T-cell (primary cell): ENCODE data around the gene RGS17. TPM values are rescaled to one million over a fixed set of nuclear protein-coding genes. Genes with fewer than 3 reads are reported as not detected.
A peak's percentile ranks its signal among the peaks of the same experiment; 100 is the strongest.
"Not testable (repeated sequence)": the region's sequence is repeated elsewhere in the genome, so short reads cannot be mapped to it uniquely, and the experiment has no call there.

ENCODE experiments used
- ATAC-seq, 4 experiments: fragments of 200-7000 bp in 3 of 4; fragments of 150-1000 bp in 1 of 4; cut with Tn5 transposase; replicated peaks in 1 of 4; 1 replicate in 3 of 4; 2 replicates in 1 of 4; pipeline ENCODE4 v1.10.0; 2021; ENCODE audit warnings: moderate library complexity in 3 of 4, mild to moderate bottlenecking in 2 of 4, moderate number of reproducible peaks in 1 of 4
- CTCF ChIA-PET, 2 donors: fragments of 300-600 bp; sonication (Branson Sonifier 250); formaldehyde crosslinking; loops; one replicate each; lab custom pipeline; 2022; ENCODE audit warnings: antibody characterized with exemption in 2 of 2; lab: Charles Lee
- POLR2A ChIA-PET, 2 donors: fragments of 300-600 bp; sonication (Branson Sonifier 250); formaldehyde crosslinking; loops; one replicate each; lab custom pipeline; 2022; ENCODE audit warnings: antibody characterized with exemption in 2 of 2; lab: Charles Lee
- DNase-seq, 35 experiments: peaks; one replicate each; pipeline versions ENCODE4 v3.0.0 to v3.0.0-alpha.2; 2013 to 2023
- H3K27ac ChIP-seq: one replicate; pipeline ENCODE4 v1.5.1; 2013; ENCODE audit warnings: low read length
- H3K27me3 ChIP-seq, 2 experiments: replicated peaks in 1 of 2; 1 replicate in 1 of 2; 2 replicates in 1 of 2; pipeline versions ENCODE4 v1.6.1 to v1.7.0; 2013; ENCODE audit warnings: low read length in 1 of 2, mixed read lengths in 1 of 2; ENCODE audit not compliant: control insufficient read depth in 2 of 2, insufficient read depth in 2 of 2; ENCODE audit errors: extremely low read depth in 1 of 2
- H3K36me3 ChIP-seq, 2 donors: 1 replicate in 1 of 2; 2 replicates in 1 of 2; pipeline versions ENCODE4 v1.6.1 to v1.7.0; 2013; ENCODE audit warnings: low read length in 1 of 2; ENCODE audit not compliant: control insufficient read depth in 2 of 2, insufficient read depth in 1 of 2; ENCODE audit errors: extremely low read depth in 1 of 2
- H3K4me1 ChIP-seq, 2 experiments: 1 replicate in 1 of 2; 2 replicates in 1 of 2; pipeline versions ENCODE4 v1.6.1 to v1.7.0; 2013; ENCODE audit warnings: low read length in 2 of 2, mixed read lengths in 1 of 2; ENCODE audit not compliant: insufficient read depth in 2 of 2, control insufficient read depth in 1 of 2; ENCODE audit errors: extremely low read depth in 1 of 2
- H3K4me3 ChIP-seq, 2 donors: 1 replicate in 1 of 2; 2 replicates in 1 of 2; pipeline versions ENCODE4 v1.5.1 to v1.7.0; 2013; ENCODE audit warnings: mild to moderate bottlenecking in 2 of 2, low read length in 1 of 2, moderate library complexity in 1 of 2; ENCODE audit not compliant: control insufficient read depth in 1 of 2; ENCODE audit errors: extremely low read depth in 1 of 2
- H3K9me3 ChIP-seq: 2 replicates; pipeline ENCODE4 v1.7.0; 2013
- H3K27ac Mint-ChIP-seq, 2 donors: one replicate each; pipeline ENCODE4 v1.8.0; 2020 to 2021; ENCODE audit warnings: mild to moderate bottlenecking in 2 of 2, mixed read lengths in 2 of 2
- H3K27me3 Mint-ChIP-seq, 2 donors: one replicate each; pipeline ENCODE4 v1.8.0; 2021 to 2022; ENCODE audit warnings: mixed read lengths in 2 of 2
- H3K36me3 Mint-ChIP-seq: one replicate; pipeline ENCODE4 v1.8.0; 2021; ENCODE audit warnings: mixed read lengths
- H3K4me1 Mint-ChIP-seq, 3 donors: one replicate each; pipeline ENCODE4 v1.8.0; 2020 to 2022; ENCODE audit warnings: mixed read lengths in 3 of 3, mild to moderate bottlenecking in 1 of 3
- H3K4me3 Mint-ChIP-seq, 3 donors: one replicate each; pipeline ENCODE4 v1.8.0; 2020 to 2022; ENCODE audit warnings: mild to moderate bottlenecking in 3 of 3, mixed read lengths in 3 of 3, moderate library complexity in 3 of 3
- H3K9me3 Mint-ChIP-seq, 3 donors: one replicate each; pipeline ENCODE4 v1.8.0; 2020 to 2022; ENCODE audit warnings: mixed read lengths in 3 of 3
- WGBS: methylation state at CpG from one replicate; pipeline ENCODE4 v1.1.5; 2013; ENCODE audit warnings: missing lambda C conversion rate; ENCODE audit not compliant: insufficient coverage; 5-methylcytosine and 5-hydroxymethylcytosine counted together
- total RNA-seq, 35 experiments: library from RNA in 6 of 35; stranded (reverse) in 6 of 35; fragments of 120-200 nt in 1 of 35; gene quantifications; one replicate each; pipeline versions ENCODE4 v1.2.1 to v1.2.4 and lab custom pipeline; 2013 to 2026

The RGS17 gene
- total RNA-seq, 5 donors from 2014 or later (not counting 1 experiment from before 2014, with no cell fraction given), result 0.09 to 0.30 TPM; not detected in 3

- Mint-ChIP-seq H3K4me3 (peak overlapping the region; percentile 94 to 97 (median 96)), H3K4me1 (peaks cover 54 to 59% (median 55%) of the 10 kb centered on the region in 3 donors), H3K27ac (peak overlapping the region; percentile 81 to 87), H3K9me3 (no peaks in the 10 kb centered on the region), H3K27me3 (no peaks in the 10 kb centered on the region), H3K36me3 (peaks cover 14% of the 10 kb centered on the region)
- Histone ChIP-seq H3K27ac (peak overlapping the region; percentile 73), H3K27me3 (no peaks in the 10 kb centered on the region), H3K4me3 (peak overlapping the region; percentile 68 to 91), H3K4me1 (peaks cover 17 to 22% of the 10 kb centered on the region in 2 experiments), H3K36me3 (peaks cover 0 to 13% of the 10 kb centered on the region in 2 donors), H3K9me3 (no peaks in the 10 kb centered on the region)
- ChIA-PET CTCF (interaction anchor here in 1 of 2 donors (0.6 kb wide), 1 partner anchor 19 kb away, joined by 3 read pairs; no protein-coding TSS in a partner anchor), POLR2A (interaction anchor here in 1 of 2 donors (0.7 kb wide), 1 partner anchor 24 kb away, joined by 3 read pairs; no protein-coding TSS in a partner anchor)
- DNase-seq (peak in 3 of 35 experiments; percentile 4 to 26 (median 6)), ATAC-seq (no peak)
- 7% methylated on average over 22 of the region's 31 CpGs for WGBS
These were observed 129.1 kb downstream of the RGS17 start for GRCh38 chr6:153001767-153002612.

- Histone ChIP-seq H3K36me3 (peaks cover 0 to 20% of the 10 kb centered on the region in 2 donors), H3K4me1 (peaks cover 17 to 22% of the 10 kb centered on the region in 2 experiments)
- not testable (repeated sequence) for H3K9me3 ChIP-seq, H3K9me3 Mint-ChIP-seq, H3K27ac ChIP-seq, ATAC-seq, DNase-seq, H3K27me3 ChIP-seq, H3K4me3 ChIP-seq, H3K27me3 Mint-ChIP-seq
- CTCF ChIA-PET, result interaction anchor here in 1 of 2 donors (0.6 to 1.2 kb wide), 2 partner anchors 21 to 24 kb away, joined by 4 to 7 read pairs; no protein-coding TSS in a partner anchor
- H3K4me1 Mint-ChIP-seq, result peaks cover 65 to 70% (median 67%) of the 10 kb centered on the region in 3 donors
- POLR2A ChIA-PET, result interaction anchor here in 1 of 2 donors (0.6 kb wide), 1 partner anchor 20 kb away, joined by 4 read pairs; no protein-coding TSS in a partner anchor
- peak overlapping the region; percentile 94 to 97 (median 96) for H3K4me3 Mint-ChIP-seq
- H3K36me3 Mint-ChIP-seq, result peaks cover 18% of the 10 kb centered on the region
- H3K27ac Mint-ChIP-seq, result peak overlapping the region; percentile 58 to 68
- WGBS, result 94% methylated on average over 2 of the region's 9 CpGs
These were observed 130.3 kb downstream of the RGS17 start for GRCh38 chr6:153000790-153001189.

GRCh38 chr6:153000243-153000642, 130.8 kb downstream of the RGS17 start:
- Mint-ChIP-seq H3K27ac (peak overlapping the region; percentile 40 to 68), H3K4me3 (peak overlapping the region; percentile 62 to 94 (median 62)), H3K4me1 (peaks cover 70 to 76% (median 72%) of the 10 kb centered on the region in 3 donors), H3K9me3 (no peaks in the 10 kb centered on the region), H3K27me3 (no peaks in the 10 kb centered on the region), H3K36me3 (peaks cover 18% of the 10 kb centered on the region)
- H3K36me3 ChIP-seq, result peaks cover 0 to 24% of the 10 kb centered on the region in 2 donors
- ChIA-PET POLR2A (interaction anchor here in 1 of 2 donors (0.6 kb wide), 1 partner anchor 19 kb away, joined by 4 read pairs; no protein-coding TSS in a partner anchor), CTCF (interaction anchor here in 1 of 2 donors (0.6 to 1.2 kb wide), 2 partner anchors 20 to 25 kb away, joined by 4 to 7 read pairs; no protein-coding TSS in a partner anchor)
- H3K27me3 ChIP-seq, result no peaks in the 10 kb centered on the region
- H3K4me3 ChIP-seq, result no peak overlapping the region
- H3K4me1 ChIP-seq, result peaks cover 17 to 22% of the 10 kb centered on the region in 2 experiments
- no peaks in the 10 kb centered on the region for H3K9me3 ChIP-seq
- ATAC-seq, result no peak
- DNase-seq, result no peak
- no peak overlapping the region for H3K27ac ChIP-seq

- H3K27me3 ChIP-seq, H3K27me3 Mint-ChIP-seq, DNase-seq, H3K9me3 ChIP-seq, H3K9me3 Mint-ChIP-seq, H3K27ac ChIP-seq, POLR2A ChIA-PET, ATAC-seq, H3K4me3 ChIP-seq: not testable (repeated sequence)
- Mint-ChIP-seq H3K27ac (peak overlapping the region; percentile 7 to 57), H3K36me3 (peaks cover 18% of the 10 kb centered on the region), H3K4me3 (peak overlapping the region in 2 of 3 donors; percentile 10), H3K4me1 (peaks cover 72 to 76% (median 74%) of the 10 kb centered on the region in 3 donors)
- Histone ChIP-seq H3K4me1 (peaks cover 17 to 22% of the 10 kb centered on the region in 2 experiments), H3K36me3 (peaks cover 0 to 26% of the 10 kb centered on the region in 2 donors)
- WGBS, result no CpG with 5 or more reads among the region's 2 CpGs
- CTCF ChIA-PET, result interaction anchor here in 1 of 2 donors (1.2 kb wide), 1 partner anchor 20 kb away, joined by 4 read pairs; no protein-coding TSS in a partner anchor
These were observed 131.5 kb downstream of the RGS17 start for GRCh38 chr6:152999538-152999937.

- Mint-ChIP-seq H3K9me3 (no peaks in the 10 kb centered on the region), H3K27ac (peak overlapping the region; percentile 0 to 46), H3K27me3 (no peaks in the 10 kb centered on the region), H3K4me1 (peaks cover 32 to 48% (median 39%) of the 10 kb centered on the region in 3 donors), H3K4me3 (no peak overlapping the region), H3K36me3 (peaks cover 46% of the 10 kb centered on the region)
- ATAC-seq (no peak), DNase-seq (no peak)
- ChIA-PET POLR2A (no interaction called here), CTCF (no interaction called here)
- Histone ChIP-seq H3K9me3 (no peaks in the 10 kb centered on the region), H3K36me3 (peaks cover 0 to 42% of the 10 kb centered on the region in 2 donors), H3K27ac (no peak overlapping the region), H3K27me3 (no peaks in the 10 kb centered on the region), H3K4me3 (no peak overlapping the region), H3K4me1 (no peaks in the 10 kb centered on the region)
These were observed 137.2 kb downstream of the RGS17 start for GRCh38 chr6:152993847-152994246.

GRCh38 chr6:152993431-152993830, 137.7 kb downstream of the RGS17 start:
- peaks cover 46% of the 10 kb centered on the region for H3K36me3 Mint-ChIP-seq
- peak overlapping the region; percentile 0 to 46 for H3K27ac Mint-ChIP-seq
- H3K9me3 Mint-ChIP-seq, result no peaks in the 10 kb centered on the region
- ATAC-seq (no peak), DNase-seq (no peak)
- H3K4me1 Mint-ChIP-seq, result peaks cover 28 to 44% (median 38%) of the 10 kb centered on the region in 3 donors
- CTCF ChIA-PET, result no interaction called here
- H3K36me3 ChIP-seq, result peaks cover 0 to 42% of the 10 kb centered on the region in 2 donors
- POLR2A ChIA-PET, result no interaction called here
- no peaks in the 10 kb centered on the region for H3K27me3 ChIP-seq
- H3K4me1 ChIP-seq, result no peaks in the 10 kb centered on the region
- no peaks in the 10 kb centered on the region for H3K9me3 ChIP-seq
- no peaks in the 10 kb centered on the region for H3K27me3 Mint-ChIP-seq
- no peak overlapping the region for H3K27ac ChIP-seq
- no peak overlapping the region for H3K4me3 ChIP-seq
- H3K4me3 Mint-ChIP-seq, result no peak overlapping the region
